HG02759 (cell line): ENCODE results near the gene ZBTB20.
A peak's percentile ranks its signal among the peaks of the same experiment; 100 is the strongest.

ENCODE experiments used
- ATAC-seq: cut with Tn5 transposase; IDR thresholded peaks from one replicate; pipeline ENCODE4 v1.9.1; 2021; ENCODE audit warnings: mild to moderate bottlenecking, moderate library complexity; ENCODE audit not compliant: unreplicated experiment

The ZBTB20 gene

DNA sequence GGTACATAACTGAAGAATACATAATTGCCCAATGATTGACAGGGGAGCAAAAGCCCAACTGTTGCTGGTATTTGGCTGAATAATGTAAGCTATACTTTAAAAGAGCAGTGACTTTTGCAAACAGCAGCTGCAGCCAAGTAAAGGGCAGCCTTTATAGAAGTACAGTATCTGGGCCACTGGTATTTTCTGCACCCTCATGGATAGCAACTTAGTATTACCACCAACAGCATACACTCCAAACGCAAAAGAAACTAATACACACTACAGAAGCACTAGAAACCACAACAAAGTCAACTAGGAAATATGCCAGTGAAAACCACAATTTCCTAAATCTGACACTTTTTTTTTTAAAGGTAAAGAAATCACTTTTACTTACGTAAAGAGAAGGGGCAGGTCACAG is 647.1 kb downstream of the ZBTB20 start:
- ATAC-seq = no peak

DNA sequence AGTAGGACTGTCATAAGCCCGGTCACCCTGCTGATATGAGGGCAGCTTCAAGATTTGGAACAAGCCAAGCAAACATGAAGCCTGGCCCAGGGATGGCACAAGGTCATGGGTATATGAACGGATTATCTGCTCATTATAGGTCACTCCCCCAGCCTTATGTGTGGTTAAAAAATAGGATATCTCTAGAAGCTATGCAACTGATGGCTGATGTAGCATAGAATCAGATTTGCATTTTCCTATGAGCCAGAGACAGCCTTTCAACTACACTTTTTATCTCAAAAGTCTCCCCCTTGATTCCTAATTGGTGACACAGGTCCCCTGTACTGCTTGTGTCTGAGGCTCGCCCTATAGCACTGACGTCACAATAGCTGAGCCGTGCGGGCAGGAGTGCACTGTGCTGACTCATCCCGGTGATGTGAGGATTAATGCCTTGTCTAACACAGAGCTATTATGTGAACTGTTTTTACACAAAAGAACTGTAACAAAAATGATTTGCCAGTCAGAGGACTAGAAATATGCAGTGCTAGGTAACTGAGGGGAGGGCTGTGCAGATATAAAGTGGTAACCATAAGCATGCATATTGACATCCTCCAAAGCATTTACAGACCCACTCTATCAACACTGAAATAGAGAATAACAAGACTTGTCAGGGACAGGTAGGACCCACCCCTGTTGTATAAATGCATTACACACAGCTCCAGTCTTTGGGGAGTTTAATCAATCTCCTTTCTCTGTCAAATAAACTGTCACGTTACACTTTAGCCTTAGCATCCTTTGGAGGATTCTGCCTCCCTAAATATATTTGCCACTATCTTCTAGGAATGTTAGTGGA is 648.3 kb downstream of the ZBTB20 start:
- ATAC-seq = no peak

DNA sequence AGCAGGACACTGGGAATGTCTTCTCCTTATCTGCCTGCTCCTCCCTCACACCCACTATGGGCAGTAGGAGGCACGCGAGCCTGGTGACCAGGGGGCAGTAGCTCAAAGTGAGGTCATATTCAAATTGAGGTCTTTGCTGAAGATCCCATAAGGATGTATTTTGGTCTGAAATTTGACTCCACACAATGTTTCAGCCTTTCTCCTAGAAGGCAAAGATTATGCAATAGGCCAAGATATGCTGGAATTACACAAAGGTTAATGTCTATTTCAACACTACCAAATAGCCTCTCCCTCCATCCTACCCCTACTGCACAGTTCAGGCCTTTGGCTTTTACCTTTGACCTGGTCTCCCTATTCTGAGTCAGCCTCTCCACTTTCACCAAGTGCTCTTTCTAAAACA is 650.2 kb downstream of the ZBTB20 start:
- no peak for ATAC-seq

DNA sequence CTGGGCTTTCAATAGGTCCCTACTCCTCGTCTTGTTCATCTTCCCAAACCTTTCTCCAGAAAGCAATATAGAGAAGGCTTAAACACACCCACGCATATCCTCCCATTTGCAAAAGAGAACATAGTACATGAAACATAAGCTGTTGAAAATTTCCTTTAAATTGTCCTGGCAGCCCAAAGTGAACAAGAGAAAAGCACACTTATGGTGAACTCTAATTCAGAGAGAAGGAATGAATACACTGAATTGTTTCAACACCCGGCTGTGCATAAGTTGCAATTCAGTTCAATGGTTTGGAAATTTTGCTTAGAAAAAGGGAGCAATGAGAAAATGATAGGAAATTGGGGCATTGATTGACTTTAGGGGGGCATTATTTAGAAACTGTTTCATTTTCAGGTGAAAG is 650.6 kb downstream of the ZBTB20 start:
- ATAC-seq = no peak

DNA sequence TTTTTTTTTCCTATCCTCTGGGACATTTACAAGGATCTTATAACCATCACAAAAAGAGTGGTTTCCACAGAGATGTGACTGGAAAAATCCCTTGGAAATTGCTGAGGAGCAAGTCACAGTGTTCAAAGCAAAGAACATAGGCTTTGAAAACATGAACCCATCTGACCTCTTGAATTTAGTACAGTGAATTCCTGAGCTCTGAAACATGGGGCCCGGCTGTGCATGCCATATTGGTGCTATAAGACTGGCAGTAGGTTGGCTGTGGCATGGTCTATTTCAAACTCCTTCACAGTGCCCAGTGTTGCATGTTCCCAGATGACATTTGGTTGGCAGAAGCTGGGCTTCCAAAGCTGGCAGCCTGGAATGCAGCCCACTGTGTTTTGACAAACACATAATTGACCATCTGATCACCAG is 651.1 kb downstream of the ZBTB20 start:
- ATAC-seq = no peak

DNA sequence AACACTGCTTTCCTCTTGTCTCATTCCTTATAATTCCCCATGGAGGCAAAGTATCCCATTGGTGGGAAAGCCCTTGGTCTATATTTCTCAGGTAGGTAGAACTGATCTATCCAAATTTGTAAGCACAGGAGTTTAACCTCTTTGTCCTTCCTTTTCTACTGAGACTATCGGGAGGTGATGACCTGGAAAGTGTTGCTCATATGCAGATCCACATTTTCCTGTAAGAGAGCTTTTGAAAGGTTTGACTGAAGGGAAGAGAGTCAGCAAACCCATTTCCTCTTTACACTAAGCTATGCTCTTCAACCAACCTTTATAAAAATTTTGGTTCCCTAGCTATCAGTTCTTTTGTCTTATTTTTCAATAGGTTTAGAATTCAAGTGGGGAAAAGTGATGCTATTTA is 652.6 kb downstream of the ZBTB20 start:
- ATAC-seq = no peak

DNA sequence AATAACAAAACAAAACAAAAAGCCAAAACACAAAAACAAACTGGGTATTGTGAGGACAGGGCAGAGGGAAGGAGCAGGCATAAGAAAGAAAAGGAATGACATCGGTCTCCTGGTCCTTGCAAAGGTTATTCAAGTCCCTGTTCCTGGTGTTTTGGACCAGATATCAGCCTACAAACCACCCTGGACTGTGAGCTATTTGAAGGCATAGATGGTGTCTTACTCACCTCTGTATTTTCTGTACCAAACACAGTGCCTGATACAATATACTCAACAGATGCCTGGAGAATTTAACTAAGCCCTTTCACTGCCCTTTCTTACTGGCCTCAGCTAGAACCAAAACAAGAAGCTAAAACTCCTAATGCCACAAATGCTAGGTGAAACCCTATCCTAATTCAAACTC is 656.3 kb downstream of the ZBTB20 start:
- no peak for ATAC-seq

DNA sequence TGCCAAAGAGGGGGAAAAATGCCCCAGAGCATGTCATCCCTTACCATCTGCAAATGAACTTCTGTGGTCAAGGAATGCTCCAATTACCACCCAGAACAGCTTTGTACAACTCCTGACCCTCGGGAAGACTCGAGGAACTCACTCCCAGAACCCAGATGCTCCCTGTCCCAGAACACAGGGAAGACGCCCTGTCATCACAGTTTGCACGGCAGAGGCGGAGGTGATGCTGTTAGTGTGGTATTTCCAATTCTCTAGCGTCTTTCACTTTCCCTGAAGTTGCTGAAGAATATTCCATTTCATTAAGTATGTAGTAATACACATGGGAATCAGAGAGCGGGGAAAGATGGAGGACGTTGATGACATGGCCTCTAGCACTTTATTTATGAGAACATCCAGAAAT is 659.6 kb downstream of the ZBTB20 start:
- no peak for ATAC-seq

DNA sequence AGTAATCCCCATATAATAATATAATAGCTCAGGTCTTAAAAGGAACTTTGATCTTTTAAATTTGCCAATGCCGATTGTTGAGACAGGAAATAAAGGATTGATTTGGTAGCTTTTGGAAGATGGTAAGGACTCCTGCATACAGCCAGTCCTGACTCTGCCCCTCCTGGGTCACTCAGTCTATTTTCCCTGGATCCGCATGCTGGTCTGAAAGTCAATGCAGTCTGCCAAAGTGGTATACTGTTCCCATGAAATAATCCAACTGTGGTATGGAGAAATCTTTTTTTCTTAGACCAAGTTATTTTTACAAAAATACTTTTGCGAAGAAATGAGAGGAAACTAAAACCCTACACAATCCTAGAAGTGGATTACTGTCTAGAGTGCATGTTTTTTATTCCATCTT is 662.2 kb downstream of the ZBTB20 start:
- ATAC-seq = no peak

DNA sequence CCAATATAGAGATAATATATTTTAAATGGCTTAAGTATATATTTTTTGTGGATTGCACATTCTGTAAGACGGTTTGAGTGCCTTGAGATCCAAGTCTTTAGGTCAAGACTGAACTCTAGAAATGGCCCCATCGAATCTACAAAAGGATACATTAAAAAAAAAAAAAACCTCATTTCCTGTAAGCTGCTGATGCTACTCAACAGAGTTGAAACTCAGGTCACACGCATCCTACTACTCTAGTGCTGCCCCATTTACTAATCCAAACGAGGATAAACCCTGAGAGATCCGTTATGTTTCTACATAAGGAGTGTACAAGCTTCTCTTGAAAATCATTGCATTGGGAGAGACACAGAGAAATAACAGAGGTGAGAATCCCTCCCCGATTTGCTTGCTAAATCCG is 666.0 kb downstream of the ZBTB20 start:
- no peak for ATAC-seq

DNA sequence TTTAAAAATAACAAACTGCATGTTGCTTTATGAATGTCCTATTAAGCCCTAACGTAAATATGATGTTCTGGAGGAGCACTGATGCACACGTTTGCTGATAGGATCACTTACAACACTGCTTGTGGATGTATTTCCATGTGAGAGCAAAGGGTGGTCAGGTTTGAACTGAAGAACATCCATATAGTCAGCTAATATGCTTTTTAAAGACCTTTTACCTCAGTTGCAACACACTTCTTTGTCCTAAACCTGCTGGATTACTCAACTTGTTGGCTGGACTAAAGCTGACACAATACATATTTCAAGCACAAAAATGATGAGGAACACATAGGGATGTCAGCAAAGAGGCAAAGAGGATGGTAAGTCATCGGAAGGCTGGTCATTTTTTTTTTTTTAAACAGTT is 666.6 kb downstream of the ZBTB20 start:
- no peak for ATAC-seq

DNA sequence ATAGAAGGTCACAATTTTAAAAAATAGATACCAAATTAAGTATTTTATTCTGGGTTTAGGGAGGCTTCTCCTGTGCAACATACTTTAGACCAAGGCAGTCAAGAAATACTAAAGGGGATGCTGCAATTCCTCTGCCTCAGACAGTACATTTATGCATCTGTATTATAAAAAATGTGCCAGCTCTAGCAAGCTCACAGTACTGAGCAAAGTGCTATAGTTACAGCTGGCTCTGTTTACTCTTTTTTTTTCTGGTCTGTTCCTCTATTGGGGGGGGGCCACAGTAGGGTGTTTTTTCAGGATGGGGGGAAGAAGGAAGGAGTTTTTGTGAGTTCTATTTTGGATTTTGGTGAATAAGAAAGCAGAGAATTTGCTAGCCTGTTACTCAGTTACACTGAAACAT is 668.3 kb downstream of the ZBTB20 start:
- ATAC-seq = no peak

DNA sequence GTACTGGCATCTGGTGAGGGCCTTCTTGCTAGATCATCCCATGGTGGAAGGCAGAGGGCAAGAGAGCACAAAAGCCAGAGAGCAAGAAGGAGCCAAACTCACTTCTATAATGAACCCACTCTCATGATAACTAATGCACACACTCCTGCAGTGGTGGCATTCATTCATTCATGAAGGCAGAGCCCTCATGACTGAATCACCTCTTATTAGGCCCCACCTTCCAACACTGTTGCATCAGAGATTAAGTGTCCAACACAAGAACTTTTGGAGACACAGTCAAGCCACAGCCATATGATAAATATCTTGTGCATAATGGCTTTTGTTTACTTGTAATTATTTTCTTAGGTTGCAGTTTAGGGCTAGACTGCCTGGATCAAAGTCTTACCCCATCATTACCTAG is 670.6 kb downstream of the ZBTB20 start:
- no peak for ATAC-seq

DNA sequence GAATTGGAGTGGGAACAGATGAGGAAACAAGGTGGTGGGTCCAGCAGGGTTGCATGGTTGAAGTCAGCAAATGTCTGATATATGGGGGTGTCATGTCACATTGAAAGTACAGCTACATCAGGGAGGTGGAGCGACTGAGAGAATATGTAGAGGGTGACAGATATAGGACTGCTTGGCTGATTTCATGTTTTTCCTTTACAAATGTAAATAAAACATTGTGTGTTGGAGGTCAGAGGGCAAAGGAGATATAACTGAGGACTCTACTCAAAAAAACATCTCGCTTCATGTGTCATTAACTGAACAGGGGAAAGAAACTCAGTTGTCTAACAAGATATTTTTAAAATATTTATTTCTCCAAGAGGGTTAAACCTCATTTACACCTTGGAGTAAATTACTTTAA is 675.6 kb downstream of the ZBTB20 start:
- ATAC-seq = no peak

DNA sequence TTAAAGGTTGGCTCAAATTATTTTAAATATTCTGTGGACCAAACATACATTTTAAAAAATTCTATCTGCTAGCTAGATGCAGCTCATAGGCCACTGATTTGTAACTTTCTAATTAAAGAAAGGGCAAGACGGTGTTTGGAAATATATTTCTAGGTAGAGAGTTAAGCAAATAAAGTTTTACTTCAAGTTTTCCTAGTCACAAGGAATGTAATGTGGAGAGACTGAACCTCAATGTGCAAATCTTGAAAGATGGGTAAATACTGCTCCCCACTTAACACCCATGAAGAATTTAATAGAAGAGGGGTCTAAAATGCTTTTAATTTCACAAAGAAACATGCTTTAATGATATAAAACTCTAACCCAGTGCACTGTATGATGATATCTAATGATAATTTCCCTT is 678.0 kb downstream of the ZBTB20 start:
- ATAC-seq = no peak

DNA sequence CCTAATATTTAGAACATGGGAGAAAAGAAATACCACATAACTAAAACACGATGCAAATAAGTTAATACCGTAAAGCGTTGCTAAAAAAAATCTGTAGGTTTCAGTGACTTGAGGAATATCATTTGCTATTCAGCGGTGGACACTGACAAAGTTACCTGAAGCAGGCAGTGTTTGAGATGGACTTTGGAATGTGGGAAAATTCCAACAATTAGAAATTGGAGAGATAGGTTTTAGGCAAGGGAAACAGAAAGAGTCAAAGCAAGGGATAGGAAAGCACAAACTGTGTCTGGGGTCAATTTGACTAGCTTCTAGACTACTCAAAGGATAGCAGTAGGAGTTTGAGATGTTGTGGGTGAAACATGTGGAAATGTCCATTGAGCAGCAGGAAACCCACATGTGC is 680.3 kb downstream of the ZBTB20 start:
- ATAC-seq = no peak

DNA sequence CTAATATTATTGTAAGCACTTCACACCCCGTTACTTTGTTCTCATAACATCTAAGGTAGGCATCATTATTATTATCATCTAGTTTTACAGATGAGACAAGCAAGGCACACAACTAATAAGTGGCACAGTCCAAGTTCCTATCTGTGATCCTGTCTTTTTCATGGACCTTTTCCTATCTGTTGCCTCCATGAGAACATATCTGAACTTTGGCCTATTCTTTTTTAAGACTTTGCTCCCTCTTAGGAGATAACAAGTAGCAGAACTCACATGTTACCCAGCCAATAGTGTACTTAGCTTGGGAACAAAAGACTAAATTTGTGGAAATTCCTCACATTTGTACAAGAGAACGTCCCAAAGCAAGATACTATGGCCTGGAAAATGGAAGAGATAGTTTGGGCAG is 680.8 kb downstream of the ZBTB20 start:
- ATAC-seq = no peak

DNA sequence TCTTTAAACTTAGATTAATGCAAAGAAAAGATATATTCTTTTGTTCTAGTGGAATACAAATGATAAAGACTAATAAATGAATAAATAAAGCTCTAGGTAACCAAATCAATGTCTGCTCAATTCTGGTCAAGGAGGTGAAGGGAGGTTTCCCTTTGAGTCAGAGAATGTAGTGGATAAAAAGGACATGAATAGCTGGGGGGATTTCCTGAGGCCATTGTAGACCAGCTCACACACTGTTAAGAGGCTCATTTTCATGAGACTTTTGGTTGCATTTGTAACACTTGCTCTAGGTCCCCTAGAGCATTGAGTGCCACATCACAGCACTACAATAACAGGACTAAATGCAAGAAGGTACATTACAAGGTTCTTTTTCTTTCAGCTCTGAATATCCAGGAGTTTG is 682.5 kb downstream of the ZBTB20 start:
- peak; percentile 89 for ATAC-seq

DNA sequence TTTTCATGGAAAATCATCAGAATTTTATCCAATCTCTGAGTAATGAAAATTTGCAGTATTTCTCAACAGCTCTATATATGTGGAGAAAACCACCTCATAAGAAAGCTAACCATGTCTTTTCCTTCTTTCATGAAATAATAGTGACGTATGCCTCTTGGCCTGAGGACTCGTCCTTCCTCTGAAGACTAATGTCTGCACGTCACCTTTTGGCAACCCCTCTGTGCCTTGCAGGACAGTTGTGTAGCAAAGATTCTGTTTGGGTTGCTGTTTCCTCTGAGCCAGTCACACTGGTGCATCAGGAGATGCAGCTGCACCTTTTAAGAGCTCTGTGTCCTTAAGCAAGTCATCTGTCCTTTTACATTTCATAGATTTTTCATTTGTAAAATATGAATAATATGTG is 684.3 kb downstream of the ZBTB20 start:
- no peak for ATAC-seq

DNA sequence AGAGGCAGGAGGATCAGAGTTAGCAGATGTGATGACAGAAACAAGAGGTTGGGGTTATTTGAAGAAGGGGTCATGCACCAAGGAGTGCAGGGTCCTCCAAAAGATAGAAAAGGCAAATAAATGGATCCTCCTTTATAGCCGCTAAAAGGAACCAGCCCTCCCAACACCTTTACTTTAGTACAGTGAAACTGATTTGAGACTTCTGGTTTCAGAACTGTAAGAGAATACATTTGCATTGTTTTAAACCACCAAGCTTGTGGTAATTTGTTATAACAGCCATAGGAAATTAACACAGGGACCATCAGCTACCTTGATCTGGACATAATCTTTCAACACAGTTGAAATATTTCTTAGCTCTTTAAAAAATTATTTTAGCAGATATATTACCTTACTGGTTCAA is 686.6 kb downstream of the ZBTB20 start:
- ATAC-seq = peak; percentile 46

DNA sequence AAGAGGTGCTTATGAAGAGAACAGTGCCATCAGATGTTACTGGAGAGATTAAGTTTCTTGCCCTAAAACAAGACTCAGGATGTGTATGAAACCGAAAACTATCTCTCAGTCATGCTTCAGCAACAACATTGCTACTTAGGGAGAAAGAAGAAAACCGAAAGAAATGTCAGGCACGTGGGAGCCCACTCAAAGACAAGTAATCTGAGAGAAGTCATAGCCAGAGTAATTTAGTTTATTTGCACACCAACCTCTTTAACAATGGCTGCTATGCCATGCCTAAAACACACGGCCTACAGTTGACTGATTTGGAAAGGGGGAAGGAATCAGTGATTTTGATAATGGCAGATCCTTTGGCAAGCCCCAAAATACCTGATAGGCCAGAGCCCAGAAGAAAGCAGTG is 690.3 kb downstream of the ZBTB20 start:
- ATAC-seq = peak; percentile 78

DNA sequence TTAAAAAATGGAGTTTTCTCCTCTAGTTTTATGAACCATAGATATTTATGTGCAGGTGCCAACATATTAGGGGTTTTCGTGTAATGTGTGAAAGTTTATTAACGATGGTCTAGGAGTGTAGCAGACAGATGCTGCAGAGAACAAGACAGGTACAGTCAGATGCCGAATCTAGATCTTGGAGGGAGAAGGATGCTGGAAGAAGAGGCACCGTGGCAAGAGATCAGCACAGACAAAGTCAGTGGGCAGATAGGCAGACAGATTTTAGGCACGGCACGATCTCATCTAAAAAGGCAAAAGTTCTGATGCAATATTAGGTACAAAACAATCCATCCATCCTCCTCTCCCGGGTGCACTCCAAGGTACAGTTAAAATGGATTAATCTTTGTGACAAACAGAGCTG is 691.7 kb downstream of the ZBTB20 start:
- ATAC-seq = no peak

DNA sequence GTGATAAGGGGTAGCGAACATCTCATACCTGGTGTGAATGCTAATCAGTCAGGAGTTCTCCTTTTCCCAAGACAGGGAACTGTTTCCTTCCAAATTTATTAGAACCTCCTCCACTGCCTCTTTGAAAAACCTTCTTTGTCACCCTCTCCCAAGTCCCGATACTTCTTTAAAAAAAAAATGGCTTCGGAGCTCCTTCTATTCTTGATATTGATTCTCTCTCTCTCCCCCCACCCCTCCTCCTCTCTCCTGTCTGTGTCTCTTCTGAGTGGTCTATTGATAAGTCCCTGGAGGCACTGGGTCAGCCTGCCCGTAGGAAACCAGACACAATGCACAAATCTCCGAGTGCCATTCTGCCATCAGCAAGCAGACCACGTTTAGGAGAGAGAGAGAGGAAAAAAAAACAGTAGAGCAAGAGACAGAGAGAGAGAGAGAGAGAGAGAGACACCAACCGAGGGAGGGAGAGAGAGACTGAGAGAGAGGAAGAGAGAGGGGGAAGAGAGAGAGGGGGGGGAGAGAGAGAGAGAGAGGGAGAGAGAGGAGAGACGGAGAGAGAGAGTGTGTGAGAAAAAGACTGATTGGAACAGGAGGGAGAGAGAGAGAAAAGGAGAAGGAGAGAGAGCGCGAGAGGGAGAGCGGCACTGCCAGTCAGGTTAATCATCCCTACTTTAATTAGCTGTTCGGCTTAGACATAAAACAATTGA is 692.4 kb downstream of the ZBTB20 start:
- no peak for ATAC-seq
